ENCODE data around the gene CPA5. TPM values are rescaled to one million over a fixed set of nuclear protein-coding genes. Genes with fewer than 3 reads are reported as not detected.

The CPA5 gene
- total RNA-seq, 1 experiment from 2014 or later: not detected

GRCh38 chr7:130337410-130337971 lies 7.1 kb upstream of the CPA5 start:
- POLR2A ChIA-PET (ENCODE audit: unreplicated experiment): no interaction called here
- no peak for ATAC-seq
- H3K4me3 ChIP-seq (ENCODE audit: low read length): no peak overlapping the region

GRCh38 chr7:130338233-130338632 lies 6.4 kb upstream of the CPA5 start:
- H3K27ac ChIP-seq (ENCODE audit: low read length): no peak overlapping the region
- H3K4me3 ChIP-seq (ENCODE audit: low read length): no peak overlapping the region
- CTCF ChIA-PET: no interaction called here
- intact Hi-C loops (cut with micrococcal nuclease): no loop called here
- no peak overlapping the region for H2AFZ ChIP-seq (ENCODE audit: low read length)
- no peaks in the 10 kb centered on the region for H3K27me3 ChIP-seq (ENCODE audit: low read length)
- H3F3A ChIP-seq (ENCODE audit: low read length, unreplicated experiment): no peaks in the 10 kb centered on the region
- no peaks in the 10 kb centered on the region for H3K79me2 ChIP-seq (ENCODE audit: low read length)
- no peak for ATAC-seq
- H4K20me1 ChIP-seq (ENCODE audit: low read length): no peaks in the 10 kb centered on the region
- POLR2A ChIA-PET (ENCODE audit: unreplicated experiment): no interaction called here
- no peaks in the 10 kb centered on the region for H3K36me3 ChIP-seq (ENCODE audit: low read depth, low read length)
- no peak overlapping the region for H3K4me2 ChIP-seq (ENCODE audit: low read length)
- BruUV-seq (replicated peaks): no TSS peak
- no peaks in the 10 kb centered on the region for H3K4me1 ChIP-seq (ENCODE audit: insufficient read depth, low read length)
- DNase-seq: no peak
- no peak overlapping the region for H3K9ac ChIP-seq (ENCODE audit: low read length)
- no peaks in the 10 kb centered on the region for H3K9me3 ChIP-seq (ENCODE audit: low read length)
- TF ChIP-seq EZH2phosphoT487 (IDR thresholded peaks at IDR 0.05; ENCODE audit: borderline replicate concordance, low read length) (no peak), EZH2 (IDR thresholded peaks at IDR 0.05; ENCODE audit: low read length, unreplicated experiment) (no peak)
- TF ChIP-seq, protein P1, sequence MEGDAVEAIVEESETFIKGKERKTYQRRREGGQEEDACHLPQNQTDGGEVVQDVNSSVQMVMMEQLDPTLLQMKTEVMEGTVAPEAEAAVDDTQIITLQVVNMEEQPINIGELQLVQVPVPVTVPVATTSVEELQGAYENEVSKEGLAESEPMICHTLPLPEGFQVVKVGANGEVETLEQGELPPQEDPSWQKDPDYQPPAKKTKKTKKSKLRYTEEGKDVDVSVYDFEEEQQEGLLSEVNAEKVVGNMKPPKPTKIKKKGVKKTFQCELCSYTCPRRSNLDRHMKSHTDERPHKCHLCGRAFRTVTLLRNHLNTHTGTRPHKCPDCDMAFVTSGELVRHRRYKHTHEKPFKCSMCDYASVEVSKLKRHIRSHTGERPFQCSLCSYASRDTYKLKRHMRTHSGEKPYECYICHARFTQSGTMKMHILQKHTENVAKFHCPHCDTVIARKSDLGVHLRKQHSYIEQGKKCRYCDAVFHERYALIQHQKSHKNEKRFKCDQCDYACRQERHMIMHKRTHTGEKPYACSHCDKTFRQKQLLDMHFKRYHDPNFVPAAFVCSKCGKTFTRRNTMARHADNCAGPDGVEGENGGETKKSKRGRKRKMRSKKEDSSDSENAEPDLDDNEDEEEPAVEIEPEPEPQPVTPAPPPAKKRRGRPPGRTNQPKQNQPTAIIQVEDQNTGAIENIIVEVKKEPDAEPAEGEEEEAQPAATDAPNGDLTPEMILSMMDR (conservative IDR thresholded peaks at IDR 0.05; ENCODE audit: low read depth, low read length): no peak
- H3K9me2 ChIP-seq (replicated peaks; ENCODE audit: low read length): no peaks in the 10 kb centered on the region

More at GRCh38 chr7:130337410-130337971, 7.1 kb upstream of the CPA5 start:
- CTCF ChIA-PET: no interaction called here
- Histone ChIP-seq H3K79me2 (ENCODE audit: low read length) (no peaks in the 10 kb centered on the region), H3K9me2 (replicated peaks; ENCODE audit: low read length) (no peaks in the 10 kb centered on the region), H3K36me3 (ENCODE audit: low read depth, low read length) (no peaks in the 10 kb centered on the region), H4K20me1 (ENCODE audit: low read length) (no peaks in the 10 kb centered on the region), H3K9ac (ENCODE audit: low read length) (no peak overlapping the region), H3K9me3 (ENCODE audit: low read length) (no peaks in the 10 kb centered on the region), H3K27ac (ENCODE audit: low read length) (no peak overlapping the region), H3K27me3 (ENCODE audit: low read length) (no peaks in the 10 kb centered on the region), H3K4me2 (ENCODE audit: low read length) (no peak overlapping the region), H3F3A (ENCODE audit: low read length, unreplicated experiment) (no peaks in the 10 kb centered on the region), H2AFZ (ENCODE audit: low read length) (no peak overlapping the region), H3K4me1 (ENCODE audit: insufficient read depth, low read length) (no peaks in the 10 kb centered on the region)
- intact Hi-C loops (cut with micrococcal nuclease): no loop called here
- BruUV-seq (replicated peaks): no TSS peak
- TF ChIP-seq EZH2 (IDR thresholded peaks at IDR 0.05; ENCODE audit: low read length, unreplicated experiment) (no peak), EZH2phosphoT487 (IDR thresholded peaks at IDR 0.05; ENCODE audit: borderline replicate concordance, low read length) (no peak)
- TF ChIP-seq, protein P1 (conservative IDR thresholded peaks at IDR 0.05; ENCODE audit: low read depth, low read length): no peak
- DNase-seq: no peak

DNA sequence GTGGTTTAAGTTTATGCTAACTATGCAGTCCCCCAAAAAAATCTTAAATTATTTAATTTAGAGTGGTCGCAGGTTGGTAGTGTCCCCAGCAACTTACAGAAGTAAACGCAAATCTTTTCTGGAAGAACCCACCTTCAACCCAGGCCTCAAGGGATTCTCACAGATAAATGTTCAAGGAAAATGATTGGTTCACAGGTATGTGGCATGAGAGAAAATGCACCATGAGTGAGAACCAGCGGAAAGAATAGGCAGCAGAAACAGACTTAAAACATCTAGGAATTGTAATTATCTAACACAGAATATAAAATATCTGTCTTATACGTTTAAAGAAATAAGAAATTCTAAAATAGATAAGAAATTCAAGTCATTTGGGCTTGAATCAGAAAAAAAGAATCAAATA lies 2.7 kb upstream of the CPA5 start:
- Histone ChIP-seq H3K27ac (ENCODE audit: low read length) (no peak overlapping the region), H3K9ac (ENCODE audit: low read length) (no peak overlapping the region), H3K36me3 (ENCODE audit: low read depth, low read length) (no peaks in the 10 kb centered on the region), H3K4me2 (ENCODE audit: low read length) (no peak overlapping the region), H3K79me2 (ENCODE audit: low read length) (no peaks in the 10 kb centered on the region), H3K4me1 (ENCODE audit: insufficient read depth, low read length) (no peaks in the 10 kb centered on the region), H3F3A (ENCODE audit: low read length, unreplicated experiment) (no peaks in the 10 kb centered on the region), H4K20me1 (ENCODE audit: low read length) (no peaks in the 10 kb centered on the region), H2AFZ (ENCODE audit: low read length) (no peak overlapping the region), H3K27me3 (ENCODE audit: low read length) (no peaks in the 10 kb centered on the region), H3K9me3 (ENCODE audit: low read length) (no peaks in the 10 kb centered on the region), H3K9me2 (replicated peaks; ENCODE audit: low read length) (no peaks in the 10 kb centered on the region), H3K4me3 (ENCODE audit: low read length) (no peak overlapping the region)
- intact Hi-C loops (cut with micrococcal nuclease): no loop called here
- ATAC-seq: no peak
- ChIA-PET POLR2A (ENCODE audit: unreplicated experiment) (no interaction called here), CTCF (no interaction called here)
- no TSS peak for BruUV-seq (replicated peaks)
- DNase-seq: no peak
- TF ChIP-seq EZH2phosphoT487 (IDR thresholded peaks at IDR 0.05; ENCODE audit: borderline replicate concordance, low read length) (no peak), EZH2 (IDR thresholded peaks at IDR 0.05; ENCODE audit: low read length, unreplicated experiment) (no peak)
- TF ChIP-seq, protein P1 (conservative IDR thresholded peaks at IDR 0.05; ENCODE audit: low read depth, low read length): no peak
